ENCODE measurements around the gene SPECC1L. TPM values are rescaled to one million over a fixed set of nuclear protein-coding genes. Genes with fewer than 3 reads are reported as not detected.

Gene SPECC1L
- total and polyA plus RNA-seq, 2 of the 8 experiments (the other 6 are each of a cell fraction or from before 2014, with no cell fraction given) = 15.7 to 61.6 TPM

- H2AFZ ChIP-seq (ENCODE audit: low read length) = no peak overlapping the region; the same call in 1 of the 2 replicates
- 4% methylated on average over 54 of the region's 105 CpGs; no CpG with 5 or more reads in 1 of the 2 experiments for WGBS, 2 experiments (ENCODE audit: extremely low coverage in 1 of 2, insufficient coverage in 1 of 2, insufficient read length in 1 of 2, insufficient replicate concordance in 2 of 2, low coverage in 1 of 2, low lambda C conversion rate in 2 of 2, missing lambda C conversion rate in 1 of 2)
- no peak overlapping the region for H2AK5ac ChIP-seq (ENCODE audit: low read depth, low read length)
- H3K9ac ChIP-seq (replicated peaks in 1 of 4; ENCODE audit: extremely low read depth in 1 of 4, low read depth in 3 of 4, low read length in 3 of 4) = peak overlapping the region in 2 of 4 experiments; percentile 21 to 60; a peak in 4 of 7 replicates
- no peaks in the 10 kb centered on the region for H3K9me3 ChIP-seq (ENCODE audit: insufficient read depth in 2 of 2, low read depth in 1 of 2, low read length in 1 of 2)
- peak overlapping the region; percentile 39 to 73 (median 55) for H3K4me3 ChIP-seq (ENCODE audit: extremely low read depth in 1 of 4, insufficient read depth in 2 of 4, low read depth in 3 of 4, low read length in 4 of 4)
- peaks cover 4 to 31% (median 21%) of the 10 kb centered on the region in 4 experiments for H3K4me1 ChIP-seq (replicated peaks in 1 of 4; ENCODE audit: control insufficient read depth in 3 of 4, insufficient read depth in 4 of 4, low read length in 3 of 4)
- FAIRE-seq = no peak
- CTCF ChIA-PET (ENCODE audit: partially characterized antibody) = interaction anchor here (0.6 to 10.6 kb wide), 11 partner anchors 10 to 123 kb away, joined by 3 to 201 read pairs (median 4); partner anchors contain the start of gene UPB1
- peak overlapping the region; percentile 51 for H3K18ac ChIP-seq (ENCODE audit: extremely low read depth, low read length)
- H3K79me1 ChIP-seq (ENCODE audit: low read depth, low read length) = no peaks in the 10 kb centered on the region
- no peak overlapping the region for H4K5ac ChIP-seq (ENCODE audit: insufficient read length, low read depth, low read length)
- H3K27me3 ChIP-seq (replicated peaks in 1 of 4; ENCODE audit: control insufficient read depth in 3 of 4, extremely low read depth in 1 of 4, insufficient read depth in 3 of 4, low read length in 3 of 4) = peaks cover 3 to 23% (median 15%) of the 10 kb centered on the region in 4 experiments
- H4K20me1 ChIP-seq (replicated peaks in 1 of 2; ENCODE audit: control insufficient read depth in 1 of 2, insufficient read depth in 2 of 2, low read length in 2 of 2) = no peaks in the 10 kb centered on the region
- no peak overlapping the region for H3K56ac ChIP-seq (replicated peaks; ENCODE audit: insufficient read length, low read depth, low read length)
- POLR2A ChIA-PET (ENCODE audit: partially characterized antibody) = interaction anchor here (1.0 to 1.9 kb wide), 7 partner anchors 29 to 131 kb away, joined by 3 to 7 read pairs (median 3); partner anchors contain the start of genes GUCD1 and UPB1
- no peaks in the 10 kb centered on the region for H3K36me3 ChIP-seq (ENCODE audit: control insufficient read depth in 2 of 4, insufficient read depth in 4 of 4, low read length in 3 of 4)
- no peak overlapping the region for H3K14ac ChIP-seq (ENCODE audit: insufficient read length)
- H2BK120ac ChIP-seq (replicated peaks; ENCODE audit: low read depth, low read length) = no peak overlapping the region
- H2BK20ac ChIP-seq (ENCODE audit: low read length) = no peak overlapping the region
- H2BK5ac ChIP-seq (ENCODE audit: low read depth, low read length) = no peak overlapping the region
- peaks cover 6% of the 10 kb centered on the region; the same call in 1 of the 2 replicates for H3K23me2 ChIP-seq (ENCODE audit: low read depth, low read length)
- H2BK12ac ChIP-seq (ENCODE audit: low read depth, low read length) = no peak overlapping the region
- no peak overlapping the region for H3K27ac ChIP-seq (ENCODE audit: low read depth, low read length)
- H2BK15ac ChIP-seq (ENCODE audit: low read length) = no peak overlapping the region
- no peaks in the 10 kb centered on the region for H3K79me2 ChIP-seq (ENCODE audit: control insufficient read depth in 1 of 2, insufficient read depth in 2 of 2, low read length in 2 of 2)
- H4K8ac ChIP-seq (ENCODE audit: extremely low read depth, insufficient read depth, low read length) = peak overlapping the region; percentile 75
- peak in 1 of 2 experiments; percentile 77 for DNase-seq (ENCODE audit: low read depth in 1 of 2, low spot score in 2 of 2)
- H3K23ac ChIP-seq (ENCODE audit: insufficient read length) = no peak overlapping the region
- no peak overlapping the region for H3K4ac ChIP-seq (replicated peaks; ENCODE audit: insufficient read length, low read depth, low read length)
- no peak overlapping the region for H4K91ac ChIP-seq (replicated peaks; ENCODE audit: insufficient read length, low read length)
- peak overlapping the region; percentile 52 to 89; a peak in 3 of 4 replicates for H3K4me2 ChIP-seq (ENCODE audit: insufficient read depth in 1 of 2, low read depth in 2 of 2, low read length in 2 of 2)
- TF ChIP-seq TAF7 (optimal IDR thresholded peaks at IDR 0.05; ENCODE audit: borderline replicate concordance, low read depth, low read length) = no peak
- peak; percentile 71 for TF ChIP-seq MAX (IDR thresholded peaks at IDR 0.05)
- no peak for TF ChIP-seq BRCA1 (IDR thresholded peaks at IDR 0.05; ENCODE audit: low read depth, low read length)
- no peak for TF ChIP-seq CEBPB (IDR thresholded peaks at IDR 0.05; ENCODE audit: low read depth, low read length)
- TF ChIP-seq RBBP5 (IDR thresholded peaks at IDR 0.05; ENCODE audit: borderline replicate concordance, low read depth, low read length) = peak; percentile 20; the same call in 1 of the 2 replicates
- peak; percentile 58 for TF ChIP-seq SUZ12 (IDR thresholded peaks at IDR 0.05; ENCODE audit: low read length)
- TF ChIP-seq KDM4A (IDR thresholded peaks at IDR 0.05; ENCODE audit: low read depth, low read length, severe bottlenecking) = no peak
- TF ChIP-seq, protein P1, sequence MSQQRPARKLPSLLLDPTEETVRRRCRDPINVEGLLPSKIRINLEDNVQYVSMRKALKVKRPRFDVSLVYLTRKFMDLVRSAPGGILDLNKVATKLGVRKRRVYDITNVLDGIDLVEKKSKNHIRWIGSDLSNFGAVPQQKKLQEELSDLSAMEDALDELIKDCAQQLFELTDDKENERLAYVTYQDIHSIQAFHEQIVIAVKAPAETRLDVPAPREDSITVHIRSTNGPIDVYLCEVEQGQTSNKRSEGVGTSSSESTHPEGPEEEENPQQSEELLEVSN (IDR thresholded peaks at IDR 0.05) = peak; percentile 98
- peak; percentile 73 for TF ChIP-seq EZH2 (IDR thresholded peaks at IDR 0.05; ENCODE audit: low read depth, low read length, severe bottlenecking)
- no peak for TF ChIP-seq SP2 (IDR thresholded peaks at IDR 0.05; ENCODE audit: low read length)
Measured at GRCh38 chr22:24424001-24424900, 153.6 kb downstream of the SPECC1L start.
